GM21367 (cell line): ENCODE results near the gene KIF23.
"Not testable (repeated sequence)": the region's sequence is repeated elsewhere in the genome, so short reads cannot be mapped to it uniquely, and the experiment has no call there.

Source experiments
- ATAC-seq: cut with Tn5 transposase; IDR thresholded peaks from one replicate; pipeline ENCODE4 v1.9.1; 2021; ENCODE audit not compliant: unreplicated experiment

The KIF23 gene

GRCh38 chr15:69434238-69434637 lies 20.1 kb downstream of the KIF23 start:
- no peak for ATAC-seq

DNA sequence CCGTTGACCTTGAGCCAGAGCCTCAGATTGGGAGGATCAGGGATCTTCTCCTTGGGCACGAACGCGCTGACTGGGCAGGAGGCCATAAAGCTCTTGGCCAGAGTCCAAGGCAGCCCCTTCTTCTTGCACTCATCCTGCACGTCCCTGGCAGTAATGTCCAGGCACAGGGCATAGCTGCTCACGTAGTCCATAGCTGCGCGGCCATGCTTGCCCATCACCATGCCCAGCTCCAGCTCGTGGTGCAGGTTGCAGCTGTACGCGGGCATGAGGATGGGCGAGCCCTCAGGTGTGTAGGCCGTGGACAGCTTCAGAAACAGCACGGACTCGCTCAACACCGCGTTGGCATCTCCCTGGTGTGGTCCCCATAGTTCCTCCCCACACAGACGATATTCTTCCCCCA lies 20.5 kb downstream of the KIF23 start:
- no peak for ATAC-seq

- no peak for ATAC-seq
Observed at GRCh38 chr15:69435985-69436384, 21.8 kb downstream of the KIF23 start.

GRCh38 chr15:69436951-69437350 lies 22.8 kb downstream of the KIF23 start:
- no peak for ATAC-seq

GRCh38 chr15:69439623-69440022 lies 25.5 kb downstream of the KIF23 start:
- ATAC-seq, result no peak

DNA sequence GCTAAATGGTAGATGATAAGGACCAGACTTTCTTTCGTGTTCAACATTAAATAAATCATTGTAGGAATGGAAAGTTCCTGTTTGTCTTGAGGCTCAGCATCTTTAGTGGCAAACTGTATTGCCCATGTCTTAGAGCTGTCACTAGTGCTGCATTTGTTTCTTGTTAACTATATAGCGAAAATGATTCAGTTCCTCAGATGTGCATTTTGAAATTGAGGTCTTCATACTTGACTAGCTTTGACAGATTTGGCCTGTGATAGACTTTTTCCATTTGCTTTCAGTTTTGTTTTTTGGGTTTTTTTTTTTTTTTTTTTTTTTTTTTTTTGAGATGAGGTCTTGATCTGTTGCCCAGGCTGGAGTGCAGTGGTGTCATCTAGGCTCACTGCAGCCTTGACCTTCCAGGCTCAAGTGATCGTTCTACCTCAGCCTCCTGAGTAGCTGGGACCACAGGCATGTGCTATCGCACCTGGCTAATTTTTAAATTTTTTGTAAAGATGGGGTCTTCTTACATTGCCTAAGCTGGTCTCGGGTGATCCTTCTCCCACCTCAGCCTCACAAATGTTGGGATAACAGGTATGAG lies 29.0 kb downstream of the KIF23 start:
- ATAC-seq, result peak; percentile 56

DNA sequence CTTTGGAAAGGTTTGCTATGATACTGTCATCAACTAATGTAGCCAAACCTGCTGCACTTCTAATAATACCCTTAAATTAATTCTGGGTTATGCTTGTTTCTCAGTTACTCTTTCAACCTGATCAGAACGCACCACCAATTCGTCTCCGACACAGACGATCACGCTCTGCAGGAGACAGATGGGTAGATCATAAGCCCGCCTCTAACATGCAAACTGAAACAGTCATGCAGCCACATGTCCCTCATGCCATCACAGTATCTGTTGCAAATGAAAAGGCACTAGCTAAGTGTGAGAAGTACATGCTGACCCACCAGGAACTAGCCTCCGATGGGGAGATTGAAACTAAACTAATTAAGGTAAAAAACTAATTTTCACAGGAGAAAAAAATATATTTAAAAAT lies 30.5 kb downstream of the KIF23 start:
- no peak for ATAC-seq

GRCh38 chr15:69446953-69447352 lies 32.8 kb downstream of the KIF23 start:
- no peak for ATAC-seq

DNA sequence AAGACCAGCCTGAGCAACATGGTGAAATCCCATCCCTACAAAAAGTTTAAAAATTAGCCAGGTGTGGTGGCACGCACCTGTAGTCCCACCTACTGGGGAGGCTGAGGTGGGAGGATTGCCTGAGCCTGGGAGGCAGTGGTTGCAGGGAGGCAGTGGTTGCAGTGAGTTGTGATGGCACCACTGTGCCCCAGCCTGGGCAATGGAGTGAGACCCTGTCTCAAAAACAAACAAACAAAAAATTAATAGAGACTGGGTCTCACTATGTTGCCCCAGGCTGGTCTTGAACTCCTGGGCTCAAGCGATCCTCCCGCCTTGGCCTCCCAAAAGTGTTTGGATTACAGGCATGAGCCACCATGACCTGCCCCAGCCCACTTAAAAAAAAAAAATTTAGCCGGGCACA lies 36.1 kb downstream of the KIF23 start:
- not testable (repeated sequence) for ATAC-seq

- ATAC-seq, result no peak
Observed at GRCh38 chr15:69450968-69451695, 37.0 kb downstream of the KIF23 start.

- peak; percentile 27 for ATAC-seq
Observed at GRCh38 chr15:69451951-69452691, 38.0 kb downstream of the KIF23 start.

DNA sequence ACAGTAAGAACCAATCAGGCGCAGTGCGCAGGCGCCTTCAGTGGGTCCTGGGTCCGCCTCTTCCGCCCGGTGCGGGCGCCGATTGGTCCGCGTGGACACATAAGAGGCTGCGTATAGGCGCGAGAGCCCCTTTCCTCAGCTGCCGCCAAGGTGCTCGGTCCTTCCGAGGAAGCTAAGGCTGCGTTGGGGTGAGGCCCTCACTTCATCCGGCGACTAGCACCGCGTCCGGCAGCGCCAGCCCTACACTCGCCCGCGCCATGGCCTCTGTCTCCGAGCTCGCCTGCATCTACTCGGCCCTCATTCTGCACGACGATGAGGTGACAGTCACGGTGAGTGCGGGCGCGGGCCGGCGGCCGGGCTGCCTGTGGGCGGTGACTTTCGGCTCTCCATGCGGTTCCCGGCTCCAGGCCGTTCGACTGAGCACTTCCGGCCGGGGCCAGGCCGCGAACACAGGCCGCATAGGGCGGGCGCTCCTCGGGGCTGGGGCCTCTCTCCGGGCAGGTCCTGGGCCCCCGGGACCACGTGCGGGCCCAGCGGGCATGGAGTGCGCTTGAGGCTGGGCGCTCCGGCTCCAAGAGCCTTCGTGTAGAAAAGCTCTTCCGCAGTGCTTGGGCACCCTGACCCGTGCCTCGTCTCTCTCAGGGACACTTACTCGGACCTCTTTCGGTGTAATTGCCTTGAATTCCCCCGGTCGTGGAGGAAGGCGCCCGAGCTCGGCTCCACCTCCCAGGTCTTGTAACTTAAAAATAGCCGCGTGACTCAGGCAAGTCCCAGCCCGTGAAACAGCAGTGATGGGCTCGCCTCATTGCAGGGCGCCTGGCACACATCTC lies 38.8 kb downstream of the KIF23 start, which contains the start of gene RPLP1:
Gene RPLP1, plus strand, starts transcription at position 127 of the 830 bp plus-strand sequence. Its CDS starts 131 bp downstream, at position 258.
- ATAC-seq, result peak; percentile 71

DNA sequence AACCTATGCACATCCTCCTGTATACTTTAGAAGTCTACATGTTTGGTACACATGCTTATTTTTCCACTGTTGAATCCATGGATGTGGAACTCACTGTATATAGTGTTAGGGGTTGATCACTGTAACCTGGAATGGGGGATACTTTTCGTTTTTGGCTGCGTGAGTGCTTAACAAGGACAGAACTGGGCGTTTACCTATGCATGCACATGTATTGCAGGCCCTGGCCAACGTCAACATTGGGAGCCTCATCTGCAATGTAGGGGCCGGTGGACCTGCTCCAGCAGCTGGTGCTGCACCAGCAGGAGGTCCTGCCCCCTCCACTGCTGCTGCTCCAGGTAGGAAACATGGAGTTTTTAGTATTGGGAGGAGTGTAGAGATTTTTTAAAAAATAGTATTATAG lies 40.8 kb downstream of the KIF23 start:
- ATAC-seq, result no peak

GRCh38 chr15:69456208-69457166 lies 42.3 kb downstream of the KIF23 start:
- ATAC-seq, result no peak

GRCh38 chr15:69457304-69458280 lies 43.4 kb downstream of the KIF23 start:
- ATAC-seq, result no peak

DNA sequence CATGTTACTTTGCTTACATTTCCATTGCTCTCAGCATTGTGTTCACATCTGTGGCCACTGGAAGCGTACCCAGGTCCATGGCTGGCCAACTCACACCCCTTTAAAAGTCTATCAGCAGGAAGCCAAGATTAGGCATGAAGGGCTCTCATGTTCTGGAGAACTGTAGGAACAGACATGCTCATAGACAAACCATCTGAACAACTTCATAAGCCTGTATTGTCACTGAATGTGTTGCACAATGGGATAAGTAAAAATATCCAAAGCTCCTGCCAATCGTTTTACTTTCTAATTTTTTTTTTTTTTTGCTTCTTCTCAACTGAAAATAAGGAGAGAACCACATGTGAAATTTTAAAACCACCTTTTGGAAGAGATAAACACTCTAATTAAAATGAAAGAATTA lies 44.9 kb downstream of the KIF23 start:
- no peak for ATAC-seq

DNA sequence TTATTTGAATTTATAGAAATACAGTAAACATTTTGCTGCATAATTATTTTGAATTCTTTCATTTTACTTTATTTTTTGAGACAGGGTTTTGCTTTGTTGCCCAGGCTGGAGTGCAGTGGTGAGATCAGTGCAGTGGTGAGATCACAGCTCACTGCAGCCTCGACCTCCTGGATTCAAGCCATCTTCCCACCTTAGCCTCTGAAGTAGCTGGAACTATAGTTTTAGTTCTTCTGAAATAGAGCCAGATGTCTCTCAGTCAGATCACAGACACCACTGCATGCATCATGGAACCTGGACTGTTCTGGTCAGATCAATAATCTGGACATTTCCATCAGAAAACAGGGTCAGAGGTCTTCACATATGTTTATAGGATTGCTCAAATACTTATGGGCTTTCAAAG lies 46.3 kb downstream of the KIF23 start:
- no peak for ATAC-seq

GRCh38 chr15:69462030-69462492 lies 47.9 kb downstream of the KIF23 start:
- no peak for ATAC-seq
